GM13977 (cell line): Measurements from ENCODE around the gene LMAN2.

Experiments used
- DNase-seq: peaks from one replicate; pipeline ENCODE4 v3.0.0; 2012; ENCODE audit warnings: low spot score
- CTCF ChIP-seq: IDR thresholded peaks from 2 replicates; pipeline ENCODE4 v1.5.1; 2012; ENCODE audit warnings: mild to moderate bottlenecking, control low read depth; ENCODE audit not compliant: insufficient read depth; ENCODE audit errors: extremely low read depth, missing control alignments
- in situ Hi-C: fragments of 300-500 bp; cut with MboI; formaldehyde crosslinking; loops from one replicate; pipeline ENCODE4 v1.12.0; 2022; ENCODE audit warnings: low sequenced_read_pairs, low pct_unique_long_range_greater_than_20kb, mixed read lengths, inconsistent platforms; ENCODE audit not compliant: unreplicated experiment

The LMAN2 gene

GRCh38 chr5:177357459-177358351 lies 6.2 kb upstream of the LMAN2 start, which contains the start of gene RGS14:
RGS14 (plus strand) TSS chr5:177357924; CDS start chr5:177358025, 101 bp downstream.
- peak; percentile 91 for DNase-seq
- no peak for TF ChIP-seq CTCF
- in situ Hi-C loops: no loop called here

GRCh38 chr5:177357146-177357458 lies 5.6 kb upstream of the LMAN2 start:
- TF ChIP-seq CTCF: no peak
- DNase-seq: no peak
- in situ Hi-C loops: no loop called here

GRCh38 chr5:177356746-177357145 lies 5.3 kb upstream of the LMAN2 start:
- DNase-seq: no peak
- in situ Hi-C loops: no loop called here
- no peak for TF ChIP-seq CTCF

GRCh38 chr5:177355868-177356168 lies 4.3 kb upstream of the LMAN2 start:
- in situ Hi-C loops: no loop called here
- no peak for DNase-seq
- TF ChIP-seq CTCF: no peak

GRCh38 chr5:177355162-177355867 lies 3.8 kb upstream of the LMAN2 start:
- no peak for DNase-seq
- in situ Hi-C loops: no loop called here
- TF ChIP-seq CTCF: no peak

- in situ Hi-C loops: no loop called here
- DNase-seq: no peak
- no peak for TF ChIP-seq CTCF
These were observed 3.2 kb upstream of the LMAN2 start for GRCh38 chr5:177354711-177355110.
